NCI-H2227 treated with DMSO at 0.1 percent for 48 hours (cell line): ENCODE measurements around the gene WDFY3.

Experiments used
- DNase-seq: peaks from one replicate; lab custom pipeline; 2025; lab: John Stamatoyannopoulos, UW

WDFY3 gene

DNA sequence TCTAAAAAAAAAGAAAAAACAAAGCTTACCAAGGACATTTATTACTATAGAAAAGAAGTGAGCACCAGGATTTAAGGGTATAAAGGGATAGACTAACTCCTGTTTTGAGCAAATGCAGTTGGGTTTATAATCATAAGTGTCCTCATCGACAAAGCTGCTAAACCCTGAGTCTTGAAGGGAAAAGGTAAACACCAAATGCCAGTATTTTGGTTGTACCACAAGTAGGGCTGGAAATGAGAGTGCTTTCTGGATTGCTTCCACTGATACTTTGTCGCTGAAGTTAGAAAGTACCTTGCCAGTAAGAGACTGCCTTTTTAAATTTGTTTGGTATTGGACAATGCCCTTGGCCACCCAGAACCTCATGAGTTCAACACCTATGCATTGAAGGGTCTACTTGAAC is 53.7 kb downstream of the WDFY3 start:
- DNase-seq = no peak

DNA sequence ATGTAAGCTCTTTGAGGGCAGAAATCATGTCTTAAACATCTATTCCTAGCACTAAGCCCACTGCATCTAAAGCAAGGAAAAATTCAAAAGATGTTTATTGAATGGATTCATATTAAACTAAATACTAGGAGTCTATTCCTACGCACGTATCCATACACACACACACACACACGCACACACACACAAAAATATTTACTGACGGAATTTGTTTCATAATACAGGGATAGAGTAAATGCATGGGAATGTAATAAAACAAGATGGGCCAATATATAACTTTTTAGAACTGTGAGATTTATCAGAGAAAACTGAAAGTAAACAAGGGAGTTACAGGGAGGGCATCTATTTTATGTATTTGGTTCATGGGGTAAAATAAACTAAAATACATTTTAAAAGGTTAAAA is 57.6 kb downstream of the WDFY3 start:
- DNase-seq = no peak

DNA sequence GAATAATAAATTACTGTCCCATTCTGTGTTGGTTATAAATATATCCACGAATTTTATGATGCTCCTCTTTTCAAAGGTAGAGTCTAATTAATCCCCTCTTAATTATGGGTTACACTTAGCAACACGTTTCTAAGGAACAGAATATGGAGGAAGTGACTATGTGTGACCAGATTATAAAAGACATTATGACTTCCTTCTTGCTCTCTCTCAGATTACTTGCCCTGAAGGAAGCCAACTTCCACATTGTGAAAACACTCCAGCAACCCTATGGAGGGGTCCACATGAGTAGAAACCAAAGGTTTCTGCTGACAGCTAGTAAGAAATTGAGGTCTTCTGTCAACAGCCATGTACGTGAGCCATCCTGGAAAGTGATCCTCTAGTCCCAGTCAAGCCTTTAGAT is 59.3 kb downstream of the WDFY3 start:
- DNase-seq = no peak

DNA sequence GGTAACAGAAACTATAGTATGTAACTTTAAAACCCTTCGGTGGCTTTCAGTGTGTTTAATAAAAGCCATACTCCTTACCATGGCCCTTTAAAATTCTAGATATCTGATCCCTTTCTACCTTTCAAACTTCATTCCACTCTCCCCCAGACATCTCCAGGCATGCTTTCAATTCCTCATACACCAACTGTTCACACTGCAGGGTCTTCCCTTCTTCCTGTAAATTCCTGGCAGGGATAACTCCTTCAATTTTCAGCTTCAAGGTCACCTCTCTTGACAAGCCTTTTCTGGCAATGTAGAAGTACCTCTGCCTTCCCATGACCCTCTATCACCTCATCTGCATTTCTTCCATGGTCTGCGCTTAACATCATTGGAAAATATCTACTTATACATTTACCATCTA is 60.8 kb downstream of the WDFY3 start:
- no peak for DNase-seq

DNA sequence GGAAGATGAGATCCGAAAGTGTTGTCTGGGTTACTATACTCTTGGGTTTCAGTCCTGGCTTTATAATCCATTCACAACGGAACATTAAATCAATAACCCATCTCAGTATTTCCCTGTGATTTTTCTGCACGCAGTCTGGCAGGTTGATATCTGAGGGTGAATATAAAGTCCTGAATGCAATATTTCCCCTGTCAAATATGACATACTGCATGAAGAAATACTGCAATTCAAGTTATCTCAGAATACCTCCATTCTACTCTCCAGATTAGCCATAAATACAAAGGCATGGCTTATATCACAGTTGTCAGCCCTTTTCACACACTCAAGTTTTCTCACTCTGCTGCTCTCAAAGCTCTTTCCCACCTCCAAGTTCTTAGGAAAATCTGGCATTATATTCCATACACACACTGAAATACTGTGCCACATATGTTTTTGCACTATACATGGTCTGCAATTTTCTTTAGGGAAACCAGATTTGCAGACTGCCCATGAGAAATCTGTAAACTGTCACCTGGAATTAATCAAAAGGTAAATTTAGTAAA is 64.7 kb downstream of the WDFY3 start:
- no peak for DNase-seq

DNA sequence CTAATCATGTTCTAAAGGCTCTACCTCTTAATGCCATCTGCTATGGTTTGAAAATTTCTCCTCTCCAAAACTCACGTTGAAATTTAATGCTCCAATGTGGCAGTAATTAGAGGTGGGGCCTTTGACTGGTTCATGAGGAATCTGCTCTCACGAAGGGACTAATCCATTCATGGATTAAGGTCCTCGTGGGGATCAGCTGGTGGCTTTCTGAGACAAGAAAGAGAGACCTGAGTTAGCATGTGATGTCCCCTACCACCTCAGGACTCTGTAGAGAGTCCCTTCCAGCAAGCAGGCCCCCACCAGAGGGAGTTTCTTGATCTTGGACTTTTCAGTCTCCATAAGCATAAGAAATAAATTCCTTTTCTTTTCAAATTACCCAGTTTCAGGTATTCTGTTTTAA is 65.3 kb downstream of the WDFY3 start:
- no peak for DNase-seq

DNA sequence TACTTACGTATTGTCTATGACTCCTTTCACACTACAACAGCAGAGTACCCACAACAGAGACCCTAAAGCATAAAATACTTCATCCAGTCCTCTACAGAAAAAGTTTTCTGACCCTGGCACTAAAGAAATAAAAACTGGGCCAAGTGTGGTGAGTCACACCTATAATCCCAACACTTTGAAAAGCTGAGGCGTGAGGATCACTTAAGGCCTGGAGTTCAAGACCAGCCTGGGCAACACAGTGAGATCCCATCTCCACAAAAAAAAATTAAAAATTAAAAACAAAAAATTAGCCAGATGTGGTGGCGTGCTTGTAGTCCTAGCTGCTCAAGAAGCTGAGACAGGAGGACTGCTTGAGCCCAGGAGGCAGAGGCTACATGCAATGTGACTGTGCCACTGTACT is 66.9 kb downstream of the WDFY3 start:
- DNase-seq = no peak

DNA sequence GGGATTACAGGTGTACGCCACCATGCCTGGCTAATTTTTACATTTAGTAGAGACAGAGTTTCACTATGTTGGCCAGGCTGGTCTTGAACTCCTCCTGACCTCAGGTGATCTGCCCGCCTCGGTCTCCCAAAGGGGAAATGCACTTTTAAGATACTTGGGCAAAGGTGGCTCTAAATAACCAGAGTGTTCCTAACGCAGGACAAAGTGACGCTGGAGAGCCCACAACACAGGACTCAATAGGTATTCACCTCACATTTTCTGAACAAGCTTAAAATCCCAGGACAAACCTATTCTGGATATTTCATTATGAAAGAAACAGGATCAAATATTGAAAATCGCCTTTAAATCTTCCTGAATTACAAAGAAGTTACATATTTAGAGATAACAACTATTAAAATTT is 69.0 kb downstream of the WDFY3 start:
- DNase-seq = no peak

DNA sequence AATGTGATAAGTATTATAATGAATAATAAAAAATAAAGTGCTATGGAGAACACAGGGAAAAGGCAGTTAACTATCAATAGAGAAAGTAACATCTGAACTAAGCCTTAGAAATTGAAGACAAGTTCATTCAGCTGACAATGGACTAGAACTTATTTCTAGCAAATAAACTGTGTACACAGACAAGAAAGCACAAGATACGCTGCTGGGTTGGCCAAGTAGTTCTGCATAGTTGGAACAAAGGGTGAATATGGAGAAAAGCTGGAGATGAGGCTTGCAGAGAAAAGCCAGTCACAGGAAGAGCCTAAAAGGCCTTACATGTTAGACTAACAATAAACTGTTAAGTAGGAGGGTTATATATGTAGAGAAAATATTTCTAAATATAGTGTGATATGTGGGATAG is 71.2 kb downstream of the WDFY3 start:
- DNase-seq = no peak

DNA sequence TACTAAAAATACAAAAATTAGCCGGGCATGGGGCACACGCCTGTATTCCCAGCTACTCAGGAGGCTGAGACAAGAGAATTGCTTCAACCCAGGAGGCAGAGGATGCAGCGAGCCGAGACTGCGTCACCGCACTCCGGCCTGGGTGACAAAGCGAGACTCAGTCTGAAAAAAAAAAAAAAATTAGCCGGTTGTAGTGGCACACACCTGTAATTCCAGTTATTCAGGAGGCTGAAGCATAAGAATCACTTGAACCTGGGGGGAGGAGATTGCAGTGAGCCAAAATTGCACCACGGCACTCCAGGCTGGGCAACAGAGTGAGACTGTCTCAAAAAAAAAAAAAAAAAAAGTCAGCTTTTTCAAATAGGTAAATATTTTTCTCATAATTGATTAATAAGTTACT is 71.9 kb downstream of the WDFY3 start:
- DNase-seq = no peak

DNA sequence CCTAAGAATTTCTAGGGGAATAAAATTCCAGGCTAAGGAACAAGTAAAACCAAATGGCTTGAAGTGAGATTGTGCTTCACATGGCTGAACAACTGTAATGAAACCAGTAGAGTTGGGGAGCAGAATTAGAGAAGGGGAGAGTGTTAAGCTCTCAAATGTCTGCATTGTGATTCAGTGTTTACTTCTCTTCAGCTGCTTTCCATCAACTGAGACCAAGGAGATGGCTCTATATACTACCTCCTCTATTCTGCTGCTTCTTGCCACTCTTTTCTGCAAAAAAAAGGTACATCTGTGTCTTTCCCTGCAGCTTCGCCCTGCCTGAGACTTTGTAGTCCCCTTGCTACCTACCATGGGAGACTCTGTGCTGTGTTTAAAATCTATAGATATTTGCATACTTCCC is 73.5 kb downstream of the WDFY3 start:
- DNase-seq = no peak

DNA sequence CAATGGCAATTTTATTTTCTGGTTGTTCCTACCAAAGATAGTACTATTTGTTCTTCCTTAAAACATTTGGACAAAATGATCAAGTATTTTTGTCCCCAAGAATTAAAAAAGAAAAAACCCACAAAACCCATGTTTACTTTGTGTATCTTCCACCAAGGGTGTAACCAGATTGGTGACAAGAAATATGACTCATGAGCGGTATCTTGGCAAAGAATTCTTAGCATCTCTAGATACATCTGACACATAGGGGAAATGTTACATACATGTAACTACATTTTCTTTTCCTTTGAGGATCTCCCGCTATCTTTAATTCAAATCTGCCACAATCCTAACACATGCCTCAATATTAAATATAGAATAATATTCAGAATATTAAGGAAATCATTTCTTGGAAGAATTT is 78.7 kb downstream of the WDFY3 start:
- no peak for DNase-seq

DNA sequence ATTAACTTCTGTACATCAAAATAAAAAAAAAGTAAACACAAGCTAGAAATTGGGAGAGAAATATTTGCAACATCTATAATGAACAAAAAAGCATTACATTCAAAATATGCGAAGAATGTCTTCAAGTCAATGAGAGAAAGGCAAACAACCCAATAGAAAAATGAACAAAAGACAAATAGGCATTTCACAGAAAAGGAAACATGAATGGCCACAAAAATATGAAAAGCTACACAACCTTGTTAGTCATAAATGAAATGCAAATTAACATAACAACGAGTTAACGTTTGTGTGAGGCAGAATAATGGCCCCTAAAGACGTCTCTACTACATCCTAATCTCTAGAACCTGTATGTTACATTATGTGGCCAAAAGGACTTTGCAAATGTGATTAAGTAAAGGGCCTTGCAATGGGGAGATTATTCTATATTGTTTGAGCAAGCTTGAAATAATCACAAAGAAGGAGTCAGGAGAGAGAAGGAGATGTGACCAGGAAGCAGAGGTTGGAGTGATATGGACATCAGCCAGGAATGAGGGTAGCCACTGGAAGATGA is 86.8 kb downstream of the WDFY3 start:
- DNase-seq = no peak

DNA sequence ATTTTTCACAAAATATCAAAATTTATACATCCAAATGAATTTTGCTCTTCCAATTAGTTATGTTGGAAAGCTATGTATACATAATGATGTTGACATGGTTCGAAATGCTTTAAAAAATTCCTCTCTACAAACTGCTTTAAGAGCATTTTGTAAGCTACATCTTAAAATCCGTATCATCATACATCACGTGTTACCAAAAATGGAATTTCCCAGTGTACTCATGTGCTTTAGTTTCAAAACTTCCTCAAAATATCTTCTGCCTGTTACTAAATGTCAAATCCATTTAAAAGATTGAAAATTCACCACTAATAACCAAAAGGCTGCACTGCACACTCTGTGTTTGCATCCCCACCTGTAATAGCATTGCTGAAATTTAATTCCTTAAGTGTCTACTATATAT is 87.9 kb downstream of the WDFY3 start:
- no peak for DNase-seq

DNA sequence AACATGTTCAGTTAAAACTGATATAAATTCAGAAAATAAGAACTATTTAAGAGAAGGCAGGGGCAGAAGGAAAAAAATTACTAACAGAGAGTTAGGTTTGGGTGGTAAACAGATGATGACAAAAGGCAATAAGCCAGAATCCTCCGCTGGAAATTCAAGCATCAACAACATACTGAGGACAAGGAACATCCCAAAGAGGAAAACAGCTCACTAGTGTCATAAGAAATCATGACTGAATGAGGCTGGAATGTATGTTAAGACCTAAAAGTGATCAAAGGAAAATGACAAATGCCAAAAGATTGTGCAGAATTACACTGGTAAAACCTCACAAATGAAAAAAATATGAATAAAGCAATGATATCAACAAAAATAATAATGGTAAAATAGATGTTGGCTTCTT is 88.4 kb downstream of the WDFY3 start:
- no peak for DNase-seq

DNA sequence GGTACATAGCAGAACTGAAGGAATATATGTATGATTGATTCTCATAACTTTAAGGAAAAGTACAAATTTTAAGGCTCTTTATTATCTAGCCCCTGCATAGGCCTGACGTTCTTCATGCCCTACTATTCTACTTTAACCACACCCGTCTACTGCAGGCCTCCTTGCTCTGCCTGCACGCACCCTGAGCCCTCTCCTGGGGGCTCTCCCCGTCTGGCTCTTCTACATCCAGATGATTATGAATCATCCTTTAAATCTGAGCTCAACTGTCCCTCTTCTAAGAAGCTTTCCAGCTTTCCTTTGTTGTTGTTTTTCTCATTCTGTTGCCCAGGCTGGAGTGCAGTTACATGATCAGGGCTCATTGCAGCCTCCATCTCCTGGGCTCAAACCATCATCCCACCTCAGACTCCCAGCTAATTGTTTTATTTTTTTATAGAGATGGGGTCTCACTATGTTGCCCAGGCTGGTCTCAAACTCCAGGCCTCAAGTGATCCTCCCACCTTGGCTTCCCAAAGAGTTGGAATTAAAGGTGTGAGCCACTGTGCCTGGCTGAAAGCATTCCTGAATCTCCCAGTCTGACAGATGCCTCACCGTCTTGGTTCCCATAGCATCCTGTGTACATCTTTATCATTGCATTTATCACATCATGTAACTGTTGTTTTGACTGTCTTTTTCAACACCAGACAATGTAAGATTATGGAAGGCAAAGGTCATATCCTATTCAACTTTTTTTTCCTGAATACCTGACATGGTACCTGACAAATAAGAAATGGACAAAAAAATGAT is 89.2 kb downstream of the WDFY3 start:
- DNase-seq = no peak

DNA sequence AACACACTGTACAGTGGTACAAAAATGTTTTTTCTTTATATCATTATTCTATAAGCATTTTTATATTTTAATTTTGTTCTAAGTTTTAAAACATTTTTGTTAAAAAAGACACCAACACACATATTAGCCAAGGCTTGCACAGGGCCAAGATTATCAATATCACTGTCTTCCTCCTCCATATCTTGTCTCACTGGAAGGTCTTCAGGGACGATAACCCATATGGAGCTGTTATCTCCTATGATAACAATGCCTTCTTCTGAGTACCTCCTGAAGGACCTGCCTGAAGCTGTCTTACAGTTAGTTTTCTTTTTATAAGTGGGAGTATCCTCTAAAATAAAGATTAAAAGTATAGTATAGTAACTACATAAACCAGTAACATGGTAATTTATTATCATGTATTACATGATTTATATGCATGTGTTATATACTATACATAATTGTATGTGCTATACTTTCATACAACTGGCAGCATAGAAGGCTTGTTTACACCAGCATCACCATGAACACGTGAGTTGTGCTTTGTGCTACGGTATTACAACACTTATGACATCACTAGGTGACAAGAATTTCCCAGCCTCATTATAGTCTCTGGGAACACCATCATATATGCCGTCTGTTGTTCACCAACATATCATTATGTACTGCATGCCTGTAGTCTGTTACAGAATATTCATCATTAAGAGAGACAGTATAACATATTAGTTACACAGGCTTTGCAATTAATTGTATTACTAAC is 90.7 kb downstream of the WDFY3 start:
- no peak for DNase-seq

DNA sequence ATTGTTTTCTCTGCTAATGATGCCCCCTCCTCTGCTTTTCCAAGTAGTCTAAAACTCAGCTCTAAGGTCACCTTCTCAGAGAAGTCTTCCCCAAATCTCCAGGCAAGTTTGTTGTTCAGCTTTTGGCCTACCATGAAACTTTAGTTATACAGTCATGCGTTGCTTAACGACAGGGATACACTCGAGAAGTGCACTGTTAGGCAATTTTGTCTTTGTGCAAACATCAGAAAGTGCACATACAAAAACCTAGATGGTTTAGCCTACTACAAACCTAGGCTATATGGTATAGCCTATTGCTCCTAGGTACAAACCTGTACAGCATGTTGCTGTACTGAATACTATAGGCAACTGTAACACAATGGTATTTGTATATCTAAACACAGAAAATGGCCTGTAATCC is 91.9 kb downstream of the WDFY3 start:
- no peak for DNase-seq

DNA sequence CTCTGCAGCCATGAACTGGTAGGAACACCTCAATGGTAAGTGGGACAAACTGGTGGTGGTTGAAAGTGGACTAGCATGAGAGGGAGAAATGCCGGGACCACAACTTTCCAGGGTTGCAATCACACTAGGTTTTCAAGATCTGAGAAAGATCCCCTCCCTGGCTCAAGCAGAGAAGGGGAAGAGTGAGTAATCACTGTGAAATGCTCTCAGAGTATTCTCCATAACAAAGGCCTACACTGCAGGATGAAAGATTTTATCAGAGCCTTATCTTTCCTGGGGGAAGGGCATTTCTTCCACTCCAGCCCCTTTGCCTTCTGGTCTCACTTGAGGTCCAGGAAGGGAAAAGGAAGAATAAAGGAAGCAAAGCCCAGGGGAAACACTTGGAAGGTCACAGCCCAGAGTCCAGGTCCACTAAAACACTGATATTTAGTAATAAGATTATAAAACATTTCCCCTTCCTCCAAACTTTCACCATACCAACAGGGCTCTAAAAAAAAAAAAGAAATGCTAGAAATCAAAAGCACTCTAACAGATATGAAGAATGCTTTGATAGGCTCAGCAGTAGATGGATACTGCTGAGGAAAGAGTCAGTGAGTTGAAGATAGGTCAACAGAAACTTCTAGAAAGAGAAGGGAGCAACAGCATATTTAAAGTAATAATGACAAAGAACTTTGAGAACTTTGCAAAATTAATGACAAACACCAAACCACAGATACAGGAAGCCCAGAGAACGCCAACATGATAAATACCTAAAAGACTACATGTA is 95.9 kb downstream of the WDFY3 start:
- DNase-seq = no peak

DNA sequence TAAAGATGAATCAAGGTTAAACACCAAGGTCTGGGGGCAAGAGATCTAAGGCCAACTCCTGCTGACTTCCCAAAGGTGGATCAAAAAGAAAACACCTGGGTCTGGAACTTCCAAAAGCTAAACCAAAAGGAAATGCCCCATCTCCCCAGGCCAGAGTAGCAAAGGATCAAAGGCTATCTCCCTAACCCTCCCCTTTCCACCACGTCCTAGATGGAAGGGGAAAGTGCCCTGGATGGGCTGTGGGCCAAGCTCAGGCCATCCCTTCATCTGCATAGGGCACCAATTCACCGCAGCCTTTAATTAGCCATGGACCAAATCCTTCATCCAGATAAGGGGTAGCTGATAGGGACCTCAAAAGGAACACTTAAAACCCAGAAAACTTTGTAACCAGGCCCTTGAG is 100.2 kb downstream of the WDFY3 start:
- no peak for DNase-seq

DNA sequence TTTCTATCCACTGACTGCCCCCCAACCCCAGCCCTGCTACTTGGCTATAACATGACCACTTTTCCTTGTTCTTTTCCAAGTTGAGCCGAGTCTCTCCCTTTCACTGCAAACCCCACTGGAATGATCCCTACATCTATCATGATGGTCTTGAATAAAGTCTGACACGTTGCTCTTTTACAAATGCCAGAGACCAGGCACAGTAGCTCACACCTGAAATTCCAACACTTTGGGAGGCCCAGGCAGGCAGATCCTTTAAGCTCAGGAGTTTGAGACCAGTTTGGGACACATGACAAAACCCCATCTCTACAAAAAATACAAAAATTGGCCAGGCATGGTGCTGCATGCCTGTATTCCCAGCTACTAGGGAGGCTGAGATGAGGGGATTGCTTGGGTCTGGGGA is 100.9 kb downstream of the WDFY3 start:
- DNase-seq = no peak

DNA sequence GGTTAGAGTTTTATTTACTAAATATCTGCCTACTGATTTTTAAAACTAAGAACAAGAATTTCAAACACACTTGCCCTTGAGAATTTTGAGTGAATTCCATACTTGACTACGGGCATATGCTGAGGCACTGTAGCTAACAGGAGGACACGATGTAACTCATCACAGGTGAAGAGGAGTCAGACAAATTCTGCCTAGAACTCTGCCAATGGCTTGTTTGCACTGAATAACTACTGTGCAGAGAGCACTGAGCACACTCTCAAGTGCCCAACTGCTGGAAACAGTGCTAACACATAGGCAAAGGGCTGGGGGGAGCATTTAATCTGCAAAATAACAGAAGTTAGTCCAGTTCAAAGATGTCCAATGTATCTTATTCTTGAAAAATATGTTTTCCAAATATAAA is 104.4 kb downstream of the WDFY3 start:
- no peak for DNase-seq

DNA sequence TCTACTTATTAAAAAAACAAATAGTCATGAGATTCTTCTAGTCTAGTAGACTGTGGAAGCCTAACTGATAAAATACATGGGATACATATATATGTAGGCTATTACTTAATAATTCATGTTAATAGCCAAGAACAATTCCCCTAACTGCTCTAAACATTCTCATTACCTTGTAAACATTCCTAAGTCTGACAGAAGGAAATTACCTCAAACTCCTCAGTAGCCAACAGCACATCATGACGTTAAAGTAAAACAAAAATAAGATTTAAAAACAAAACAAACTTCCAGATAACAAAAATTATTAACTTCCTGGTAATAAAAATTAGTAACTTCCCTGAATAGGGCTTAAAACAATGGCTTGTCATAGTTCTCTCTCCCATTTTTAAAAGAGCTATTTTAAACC is 109.2 kb downstream of the WDFY3 start:
- no peak for DNase-seq
